A673 (cell line): ENCODE results near the gene NCKAP5. TPM values are rescaled to one million over a fixed set of nuclear protein-coding genes. Genes with fewer than 3 reads are reported as not detected.

Source experiments
- BruUV-seq: library from RNA; stranded (reverse); fragments of 400-500 nt; replicated peaks from 2 replicates; lab custom pipeline; 2021; lab: Mats Ljungman, UMichigan
- CTCF ChIA-PET: fragments of 300-600 bp; sonication (Branson Sonifier 250); formaldehyde crosslinking; loops from one replicate; lab custom pipeline; 2022; ENCODE audit warnings: antibody characterized with exemption; lab: Charles Lee
- POLR2A ChIA-PET: fragments of 300-600 bp; sonication (Branson Sonifier 250); formaldehyde crosslinking; loops from one replicate; lab custom pipeline; 2022; ENCODE audit warnings: antibody characterized with exemption; ENCODE audit not compliant: low non-redundant PET; lab: Charles Lee
- DNase-seq: peaks from one replicate; pipeline ENCODE4 v3.0.0-alpha.2; 2015; ENCODE audit warnings: low spot score
- H3K27ac ChIP-seq: fragments of 200-600 bp; sonication (generic); 2 replicates; pipeline ENCODE4 v1.5.1; 2016; ENCODE audit warnings: mixed run types, low read depth, mild to moderate bottlenecking, mixed read lengths, antibody characterized with exemption, low read length; ENCODE audit not compliant: poor library complexity, severe bottlenecking
- H3K27me3 ChIP-seq: fragments of 200-600 bp; sonication (generic); replicated peaks from 2 replicates; pipeline ENCODE4 v1.6.1; 2017; ENCODE audit warnings: mixed run types, low read depth, mild to moderate bottlenecking, mixed read lengths, antibody characterized with exemption, low read length; ENCODE audit not compliant: insufficient read depth, poor library complexity
- H3K36me3 ChIP-seq: fragments of 200-600 bp; sonication (generic); 2 replicates; pipeline ENCODE4 v1.6.1; 2016; ENCODE audit warnings: mixed run types, mild to moderate bottlenecking, mixed read lengths, antibody characterized with exemption, low read length; ENCODE audit not compliant: insufficient read depth, poor library complexity, severe bottlenecking
- H3K4me1 ChIP-seq: fragments of 200-600 bp; sonication (generic); 2 replicates; pipeline ENCODE4 v1.6.1; 2017; ENCODE audit warnings: mixed run types, mild to moderate bottlenecking, mixed read lengths, antibody characterized with exemption, low read length; ENCODE audit not compliant: insufficient read depth, poor library complexity, severe bottlenecking
- H3K4me3 ChIP-seq: fragments of 200-600 bp; sonication (generic); 2 replicates; pipeline ENCODE4 v1.5.1; 2016; ENCODE audit warnings: low read depth, mixed run types, mild to moderate bottlenecking, mixed read lengths, low read length; ENCODE audit not compliant: poor library complexity, severe bottlenecking
- H3K9me3 ChIP-seq: fragments of 200-600 bp; sonication (generic); 2 replicates; pipeline ENCODE4 v1.6.1; 2016; ENCODE audit warnings: mixed run types, low read depth, mild to moderate bottlenecking, mixed read lengths, antibody characterized with exemption, low read length; ENCODE audit not compliant: poor library complexity, severe bottlenecking
- EZH2 ChIP-seq: fragments of 200-600 bp; sonication (generic); IDR thresholded peaks from 2 replicates; pipeline ENCODE4 v1.6.1; 2017; ENCODE audit warnings: borderline replicate concordance, low read depth, mild to moderate bottlenecking, mixed read lengths, antibody characterized with exemption, low read length; ENCODE audit not compliant: poor library complexity, severe bottlenecking
- intact Hi-C: fragments of 100-400 bp; cut with micrococcal nuclease; formaldehyde crosslinking; loops from one replicate; pipeline ENCODE4 v1.10.0; 2022; ENCODE audit not compliant: unreplicated experiment
- total RNA-seq: library from RNA; stranded (reverse); gene quantifications from 2 replicates; pipeline ENCODE4 v1.2.3, GENCODE V29; 2021
- TF ChIP-seq, protein P1 (sequence below): fragments of 300-800, 200-600 bp; sonication (generic); conservative IDR thresholded peaks from 2 replicates; pipeline ENCODE4 v1.5.1; 2017; ENCODE audit warnings: low read depth, mild to moderate bottlenecking, antibody characterized with exemption, low read length, moderate library complexity, mixed read lengths

The NCKAP5 gene
- total RNA-seq, 1 experiment from 2014 or later: 26.6 TPM

- CTCF ChIA-PET: no interaction called here
- TF ChIP-seq EZH2: no peak
- TF ChIP-seq, protein P1, sequence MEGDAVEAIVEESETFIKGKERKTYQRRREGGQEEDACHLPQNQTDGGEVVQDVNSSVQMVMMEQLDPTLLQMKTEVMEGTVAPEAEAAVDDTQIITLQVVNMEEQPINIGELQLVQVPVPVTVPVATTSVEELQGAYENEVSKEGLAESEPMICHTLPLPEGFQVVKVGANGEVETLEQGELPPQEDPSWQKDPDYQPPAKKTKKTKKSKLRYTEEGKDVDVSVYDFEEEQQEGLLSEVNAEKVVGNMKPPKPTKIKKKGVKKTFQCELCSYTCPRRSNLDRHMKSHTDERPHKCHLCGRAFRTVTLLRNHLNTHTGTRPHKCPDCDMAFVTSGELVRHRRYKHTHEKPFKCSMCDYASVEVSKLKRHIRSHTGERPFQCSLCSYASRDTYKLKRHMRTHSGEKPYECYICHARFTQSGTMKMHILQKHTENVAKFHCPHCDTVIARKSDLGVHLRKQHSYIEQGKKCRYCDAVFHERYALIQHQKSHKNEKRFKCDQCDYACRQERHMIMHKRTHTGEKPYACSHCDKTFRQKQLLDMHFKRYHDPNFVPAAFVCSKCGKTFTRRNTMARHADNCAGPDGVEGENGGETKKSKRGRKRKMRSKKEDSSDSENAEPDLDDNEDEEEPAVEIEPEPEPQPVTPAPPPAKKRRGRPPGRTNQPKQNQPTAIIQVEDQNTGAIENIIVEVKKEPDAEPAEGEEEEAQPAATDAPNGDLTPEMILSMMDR: no peak
- intact Hi-C loops: no loop called here
Measured at GRCh38 chr2:132752421-132753206, 815.6 kb downstream of the NCKAP5 start.

GRCh38 chr2:132751836-132752235 lies 816.4 kb downstream of the NCKAP5 start:
- intact Hi-C loops: no loop called here
- BruUV-seq: no TSS peak
- no peak for DNase-seq
- ChIA-PET POLR2A (no interaction called here), CTCF (no interaction called here)
- Histone ChIP-seq H3K4me1 (peaks cover 41% of the 10 kb centered on the region), H3K27me3 (no peaks in the 10 kb centered on the region), H3K36me3 (no peaks in the 10 kb centered on the region), H3K4me3 (no peak overlapping the region), H3K9me3 (no peaks in the 10 kb centered on the region), H3K27ac (no peak overlapping the region)
- no peak for TF ChIP-seq EZH2
- TF ChIP-seq, protein P1: no peak

More at GRCh38 chr2:132752421-132753206, 815.6 kb downstream of the NCKAP5 start:
- DNase-seq: peak; percentile 92
- Histone ChIP-seq H3K9me3 (no peaks in the 10 kb centered on the region), H3K4me1 (peaks cover 41% of the 10 kb centered on the region), H3K27ac (no peak overlapping the region), H3K4me3 (no peak overlapping the region), H3K36me3 (no peaks in the 10 kb centered on the region), H3K27me3 (no peaks in the 10 kb centered on the region)
- POLR2A ChIA-PET: no interaction called here
- BruUV-seq: no TSS peak

DNA sequence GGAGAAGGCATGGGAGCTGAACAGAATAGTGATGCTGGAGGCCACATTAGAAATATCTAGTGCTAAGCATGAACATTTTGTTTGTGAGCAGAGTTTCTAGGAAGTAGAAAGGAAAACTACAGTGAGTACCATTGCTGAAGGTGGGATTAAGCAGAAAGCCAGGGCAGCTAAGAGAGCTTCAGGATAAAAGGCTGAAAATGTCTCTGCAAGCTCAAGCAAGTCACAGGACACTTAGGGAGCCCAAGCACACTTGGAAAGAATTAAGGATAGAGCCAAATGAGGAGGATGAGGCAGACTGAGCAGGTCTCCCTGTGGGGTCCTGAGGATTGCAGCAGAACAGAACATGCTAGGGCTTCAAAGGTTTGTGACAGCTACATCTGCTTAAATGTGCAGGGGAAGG lies 817.7 kb downstream of the NCKAP5 start:
- peaks cover 41% of the 10 kb centered on the region for H3K4me1 ChIP-seq
- DNase-seq: no peak
- intact Hi-C loops: no loop called here
- ChIA-PET CTCF (no interaction called here), POLR2A (no interaction called here)
- no peaks in the 10 kb centered on the region for H3K36me3 ChIP-seq
- BruUV-seq: no TSS peak
- H3K27ac ChIP-seq: no peak overlapping the region
- H3K4me3 ChIP-seq: no peak overlapping the region
- TF ChIP-seq EZH2: no peak
- TF ChIP-seq, protein P1: no peak
- H3K9me3 ChIP-seq: no peaks in the 10 kb centered on the region
- no peaks in the 10 kb centered on the region for H3K27me3 ChIP-seq
